HepG2 (cell line): ENCODE measurements around the gene KPNB1. TPM values are rescaled to one million over a fixed set of nuclear protein-coding genes. Genes with fewer than 3 reads are reported as not detected.

ENCODE experiments used
- ATAC-seq: fragments of 200-7000 bp; cut with Tn5 transposase; 3 replicates; pipeline ENCODE4 v1.9.1; 2020; ENCODE audit warnings: mild to moderate bottlenecking, moderate library complexity
- BruUV-seq: library from RNA; stranded (reverse); fragments of 400-500 nt; replicated peaks from 2 replicates; lab custom pipeline; 2021; lab: Mats Ljungman, UMichigan
- CTCF ChIA-PET: fragments of 300-600 bp; formaldehyde crosslinking; extraction: SDS; loops from one replicate; lab custom pipeline; 2021; ENCODE audit warnings: low total read pairs, inconsistent platforms, low intra/inter-chr PET ratio; lab: Yijun Ruan, JAX
- POLR2A ChIA-PET: fragments of 350-600 bp; sonication (Branson Sonifier 250); formaldehyde crosslinking; loops from one replicate; lab custom pipeline; 2020; ENCODE audit warnings: antibody characterized with exemption, inconsistent platforms; lab: Yijun Ruan, JAX
- DNase-seq: peaks from one replicate; pipeline ENCODE4 v3.0.0-alpha.2; 2015; ENCODE audit warnings: low spot score
- FAIRE-seq: peaks from 3 replicates; lab custom pipeline; 2011; peaks lifted over from hg19 to GRCh38; lab: Jason Lieb, UNC
- H2AFZ ChIP-seq: one replicate; pipeline ENCODE4 v1.6.1; 2011; ENCODE audit warnings: low read length, inconsistent platforms
- H3K27ac ChIP-seq: fragments of 300-600 bp; 3 replicates; pipeline ENCODE4 v1.8.0; 2011; ENCODE audit warnings: mixed run types, mild to moderate bottlenecking, mixed read lengths, low read length, inconsistent platforms; ENCODE audit not compliant: insufficient read depth; ENCODE audit errors: extremely low read length
- H3K27me3 ChIP-seq, 2 experiments: fragments of 200-600 bp in 1 of 2; 2 replicates in 1 of 2; 3 replicates in 1 of 2; pipeline versions ENCODE4 v1.6.0 to v1.8.0; 2011; ENCODE audit warnings: low read length in 2 of 2, mild to moderate bottlenecking in 2 of 2, moderate library complexity in 2 of 2, inconsistent platforms in 1 of 2; ENCODE audit not compliant: insufficient read depth in 2 of 2, control insufficient read depth in 1 of 2
- H3K36me3 ChIP-seq, 2 experiments: fragments of 200-600 bp in 1 of 2; replicated peaks in 1 of 2; 2 replicates in 1 of 2; 3 replicates in 1 of 2; pipeline versions ENCODE4 v1.5.1 to v1.8.0; 2011; ENCODE audit warnings: low read length in 2 of 2, inconsistent platforms in 1 of 2; ENCODE audit not compliant: insufficient read depth in 2 of 2, control insufficient read depth in 1 of 2
- H3K4me1 ChIP-seq: 2 replicates; pipeline ENCODE4 v1.5.1; 2012; ENCODE audit warnings: low read length, inconsistent platforms; ENCODE audit not compliant: insufficient read depth
- H3K4me2 ChIP-seq: 2 replicates; pipeline ENCODE4 v1.6.0; 2011; ENCODE audit warnings: low read depth, low read length, inconsistent platforms
- H3K4me3 ChIP-seq, 3 experiments: fragments of 200-600 bp in 1 of 3; sonication (generic), shearing (Covaris generic) in 1 of 3; replicated peaks in 1 of 3; 2 replicates each; pipeline ENCODE4 v1.5.1; 2011 to 2016; ENCODE audit warnings: low read length in 3 of 3, inconsistent platforms in 2 of 3, low read depth in 2 of 3, mild to moderate bottlenecking in 2 of 3, control low read depth in 1 of 3, mixed read lengths in 1 of 3; ENCODE audit not compliant: insufficient read depth in 1 of 3
- H3K79me2 ChIP-seq: one replicate; pipeline ENCODE4 v1.6.1; 2011; ENCODE audit warnings: low read length, inconsistent platforms; ENCODE audit not compliant: insufficient read depth
- H3K9ac ChIP-seq: 2 replicates; pipeline ENCODE4 v1.6.0; 2011; ENCODE audit warnings: mild to moderate bottlenecking, low read depth, low read length, inconsistent platforms; ENCODE audit not compliant: insufficient read depth
- H3K9me3 ChIP-seq: 2 replicates; pipeline ENCODE4 v1.5.1; 2012; ENCODE audit warnings: mild to moderate bottlenecking, low read length
- H4K20me1 ChIP-seq: 2 replicates; pipeline ENCODE4 v1.6.0; 2011; ENCODE audit warnings: inconsistent platforms, mild to moderate bottlenecking, low read length, moderate library complexity; ENCODE audit not compliant: insufficient read depth
- CEBPB ChIP-seq: IDR thresholded peaks from 2 replicates; pipeline ENCODE4 v1.6.1; 2011; ENCODE audit warnings: low read depth, low read length, improper control_type of control experiment, borderline replicate concordance
- FOSL2 ChIP-seq: sonication (generic); formaldehyde crosslinking; IDR thresholded peaks from 2 replicates; pipeline ENCODE4 v1.4.0; 2020; ENCODE audit warnings: missing genetic modification reagents
- KMT2B ChIP-seq: IDR thresholded peaks from 2 replicates; pipeline ENCODE4 v1.6.1; 2016; ENCODE audit warnings: missing genetic modification reagents, missing compliant biosample characterization
- MAFF ChIP-seq: IDR thresholded peaks from 2 replicates; pipeline ENCODE4 v1.6.1; 2011; ENCODE audit warnings: low read depth, low read length, improper control_type of control experiment
- MAFK ChIP-seq, 2 experiments: IDR thresholded peaks in 1 of 2; conservative IDR thresholded peaks in 1 of 2; 2 replicates each; pipeline ENCODE4 v1.6.1; 2011; ENCODE audit warnings: improper control_type of control experiment in 2 of 2, low read length in 2 of 2
- PBX3 ChIP-seq: sonication (generic); formaldehyde crosslinking; IDR thresholded peaks from 2 replicates; pipeline ENCODE4 v1.8.1; 2023; ENCODE audit warnings: missing genetic modification reagents, inconsistent platforms, borderline replicate concordance
- ZBTB33 ChIP-seq: sonication (generic); formaldehyde crosslinking; IDR thresholded peaks from 2 replicates; pipeline ENCODE4 v1.4.0; 2020; ENCODE audit warnings: missing genetic modification reagents
- ZBTB38 ChIP-seq: sonication (generic); formaldehyde crosslinking; IDR thresholded peaks from 2 replicates; pipeline ENCODE4 v1.5.1; 2020; ENCODE audit warnings: mild to moderate bottlenecking, missing genetic modification reagents
- ZMYM3 ChIP-seq: sonication (generic); formaldehyde crosslinking; IDR thresholded peaks from 2 replicates; pipeline ENCODE4 v1.5.1; 2020; ENCODE audit warnings: mild to moderate bottlenecking, missing genetic modification reagents
- ZNF770 ChIP-seq: sonication (generic); formaldehyde crosslinking; IDR thresholded peaks from 2 replicates; pipeline ENCODE4 v1.5.0; 2020; ENCODE audit warnings: mild to moderate bottlenecking, missing genetic modification reagents
- WGBS: methylation state at CpG from one replicate; pipeline ENCODE4 v1.1.6; 2017; ENCODE audit warnings: low lambda C conversion rate; 5-methylcytosine and 5-hydroxymethylcytosine counted together
- in situ Hi-C: cut with HindIII; loops from 2 replicates; pipeline ENCODE4 v1.10.0; 2017; ENCODE audit warnings: low pct_unique_long_range_greater_than_20kb; ENCODE audit not compliant: extremely low pct_ligation_motif_present
- intact Hi-C: fragments of 100-400 bp; cut with micrococcal nuclease; formaldehyde crosslinking; loops from one replicate; pipeline ENCODE4 v1.10.0; 2022; ENCODE audit not compliant: unreplicated experiment
- polyA plus RNA-seq, 8 experiments: library from polyadenylated mRNA; depleted of rRNA in 3 of 8; stranded (reverse) in 7 of 8; unstranded in 1 of 8; fragments of >200 nt; fragmentation: Illumina TruSeq in 4 of 8; extraction: Trizol in 4 of 8; gene quantifications; 2 replicates each; pipeline versions ENCODE4 v1.2.1 to v1.2.3, GENCODE V29; 2011 to 2016; ENCODE audit warnings: low read depth in 4 of 8, missing spikeins in 1 of 8, mixed read lengths in 1 of 8; ENCODE audit not compliant: insufficient read depth in 1 of 8
- total RNA-seq, 5 experiments: library from RNA; depleted of rRNA; stranded (reverse); fragments of >200 nt; fragmentation: Illumina TruSeq; extraction: Trizol; gene quantifications; 2 replicates each; pipeline ENCODE4 v1.2.3, GENCODE V29; 2016; ENCODE audit warnings: low read depth in 1 of 5

KPNB1 gene
- total and polyA plus RNA-seq, 2 of the 13 experiments (the other 11 are each of a cell fraction or from before 2014, with no cell fraction given) = 164 to 424 TPM

DNA sequence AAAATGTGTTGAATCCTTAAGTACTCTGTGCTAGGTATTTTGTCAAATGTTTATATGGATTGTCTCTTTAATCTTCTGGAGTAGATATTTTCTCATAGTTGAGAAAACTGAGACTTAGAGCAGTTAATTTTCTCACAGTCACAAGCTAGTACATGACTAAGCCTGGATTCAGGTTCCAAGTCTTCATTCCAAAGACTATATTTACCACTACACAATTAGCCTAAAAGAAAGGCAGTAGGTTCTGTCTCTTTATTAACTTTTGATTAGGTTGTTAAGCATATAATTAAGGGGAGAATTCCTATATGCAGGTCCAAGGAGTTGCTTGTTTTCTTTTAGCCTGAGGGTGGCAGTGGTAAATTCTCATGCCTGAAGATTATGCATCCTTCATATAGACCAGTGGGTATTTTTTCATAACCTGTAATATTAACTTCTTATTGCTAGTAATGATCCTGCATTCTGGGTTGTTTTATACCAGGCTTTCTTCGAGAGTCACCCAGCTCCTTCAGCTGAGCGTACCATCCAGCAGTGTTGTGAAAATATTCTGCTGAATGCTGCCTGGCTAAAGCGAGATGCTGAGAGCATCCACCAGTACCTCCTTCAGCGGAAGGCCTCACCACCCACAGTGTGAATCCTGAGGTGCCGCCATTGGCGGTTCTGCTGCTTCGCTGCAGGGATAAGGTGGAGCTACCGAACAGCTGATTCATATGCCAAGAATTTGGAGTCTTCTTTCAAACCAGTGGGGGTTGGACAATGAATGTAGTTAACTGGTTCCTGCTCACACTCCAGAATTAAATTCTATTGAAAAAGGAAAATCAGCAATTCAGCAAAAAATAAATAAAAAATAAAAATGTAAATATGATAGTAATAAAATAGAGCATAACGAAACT lies 28.2 kb upstream of the KPNB1 start:
- DNase-seq (no peak), FAIRE-seq (no peak)
- H4K20me1 ChIP-seq = no peaks in the 10 kb centered on the region
- CTCF ChIA-PET = no interaction called here
- TF ChIP-seq ZBTB38 (CRISPR knock-in tag) = 0 out of 2 replicates have a peak, but pooled peaks have one; percentile 29
- peak; percentile 48; the same call in 1 of the 2 replicates for TF ChIP-seq FOSL2 (CRISPR knock-in tag)
- TF ChIP-seq MAFK (conservative IDR thresholded peaks at IDR 0.05 in 1 of 2, IDR thresholded peaks at IDR 0.05 in 1 of 2; ENCODE audit: low read length in 2 of 2) = peak; percentile 46 to 71
- peak; percentile 67 for TF ChIP-seq MAFF
- peak; percentile 97 for TF ChIP-seq ZBTB33
- no peak for TF ChIP-seq PBX3 (CRISPR knock-in tag)
- no peak for TF ChIP-seq ZMYM3 (CRISPR knock-in tag)
- no peak for TF ChIP-seq CEBPB
- no peak for TF ChIP-seq KMT2B
- TF ChIP-seq ZNF770 (CRISPR knock-in tag) = no peak
- TF ChIP-seq, all 625 proteins: peak for 5
- H3K9ac ChIP-seq = no peak overlapping the region
- H3K4me1 ChIP-seq = peaks cover 7% of the 10 kb centered on the region; the same call in 1 of the 2 replicates
- no peak overlapping the region for H2AFZ ChIP-seq
- WGBS = 96% methylated on average over 9 of the region's 9 CpGs
- POLR2A ChIA-PET = interaction anchor here (1.2 kb wide), 1 partner anchor 28 kb away, joined by 3 read pairs; no protein-coding TSS in a partner anchor
- peaks cover 10 to 36% of the 10 kb centered on the region in 2 experiments for H3K36me3 ChIP-seq
- intact Hi-C loops = no loop called here
- no TSS peak for BruUV-seq
- no peak overlapping the region for H3K4me3 ChIP-seq
- no peaks in the 10 kb centered on the region for H3K9me3 ChIP-seq
- H3K27ac ChIP-seq = no peak overlapping the region
- in situ Hi-C loops = loop anchor here (25.0 kb wide), 2 partner anchors 109 to 259 kb away; no protein-coding TSS in a partner anchor
- ATAC-seq = no peak
- no peak overlapping the region for H3K4me2 ChIP-seq
- H3K79me2 ChIP-seq = no peaks in the 10 kb centered on the region
- no peaks in the 10 kb centered on the region for H3K27me3 ChIP-seq
